ENCODE measurements around the gene MLLT3.

The MLLT3 gene

GRCh38 chr9:20409321-20410092 is 212.8 kb downstream of the MLLT3 start:
- DNase-seq (ENCODE audit: low spot score): no peak

GRCh38 chr9:20408513-20408912 is 213.8 kb downstream of the MLLT3 start:
- no peak for DNase-seq (ENCODE audit: low spot score)

GRCh38 chr9:20407013-20407412 is 215.3 kb downstream of the MLLT3 start:
- DNase-seq (ENCODE audit: low spot score): no peak

GRCh38 chr9:20406344-20406743 is 216.0 kb downstream of the MLLT3 start:
- DNase-seq (ENCODE audit: low spot score): no peak

- no peak for DNase-seq (ENCODE audit: low spot score)
These were observed 216.7 kb downstream of the MLLT3 start for GRCh38 chr9:20405616-20406015.

GRCh38 chr9:20405078-20405477 is 217.2 kb downstream of the MLLT3 start:
- no peak for DNase-seq (ENCODE audit: low spot score)

GRCh38 chr9:20404192-20404813 is 218.0 kb downstream of the MLLT3 start:
- DNase-seq (ENCODE audit: low spot score): no peak

- no peak for DNase-seq (ENCODE audit: low spot score)
These were observed 219.0 kb downstream of the MLLT3 start for GRCh38 chr9:20403346-20403745.

GRCh38 chr9:20402273-20402875 is 219.9 kb downstream of the MLLT3 start:
- DNase-seq (ENCODE audit: low spot score): no peak

GRCh38 chr9:20398536-20399338 is 223.6 kb downstream of the MLLT3 start:
- no peak for DNase-seq (ENCODE audit: low spot score)

GRCh38 chr9:20397348-20397747 is 225.0 kb downstream of the MLLT3 start:
- no peak for DNase-seq (ENCODE audit: low spot score)

GRCh38 chr9:20396509-20396908 is 225.8 kb downstream of the MLLT3 start:
- DNase-seq (ENCODE audit: low spot score): no peak

GRCh38 chr9:20395651-20396050 is 226.6 kb downstream of the MLLT3 start:
- no peak for DNase-seq (ENCODE audit: low spot score)

GRCh38 chr9:20394969-20395368 is 227.3 kb downstream of the MLLT3 start:
- no peak for DNase-seq (ENCODE audit: low spot score)

- no peak for DNase-seq (ENCODE audit: low spot score)
These were observed 231.1 kb downstream of the MLLT3 start for GRCh38 chr9:20391208-20391607.

GRCh38 chr9:20390400-20390799 is 231.9 kb downstream of the MLLT3 start:
- no peak for DNase-seq (ENCODE audit: low spot score)

- DNase-seq (ENCODE audit: low spot score): no peak
These were observed 235.2 kb downstream of the MLLT3 start for GRCh38 chr9:20387062-20387461.

GRCh38 chr9:20384642-20385041 is 237.7 kb downstream of the MLLT3 start:
- no peak for DNase-seq (ENCODE audit: low spot score)

- DNase-seq (ENCODE audit: low spot score): peak; percentile 18
These were observed 239.7 kb downstream of the MLLT3 start for GRCh38 chr9:20382460-20383071.

- DNase-seq (ENCODE audit: low spot score): no peak
These were observed 241.8 kb downstream of the MLLT3 start for GRCh38 chr9:20380546-20380945.

GRCh38 chr9:20379804-20380225 is 242.5 kb downstream of the MLLT3 start:
- DNase-seq (ENCODE audit: low spot score): no peak

- no peak for DNase-seq (ENCODE audit: low spot score)
These were observed 243.4 kb downstream of the MLLT3 start for GRCh38 chr9:20378851-20379250.

All from AG08396 (cell line).